Limb (tissue), 2 donors: ENCODE results near the gene KRTAP9-4.
"Not testable (repeated sequence)": the region's sequence is repeated elsewhere in the genome, so short reads cannot be mapped to it uniquely, and the experiment has no call there.

Experiments
- DNase-seq, 2 donors: peaks; one replicate each; pipeline ENCODE4 v3.0.0-alpha.2; 2016; ENCODE audit errors: extremely low spot score in 2 of 2

KRTAP9-4 gene, protein sequence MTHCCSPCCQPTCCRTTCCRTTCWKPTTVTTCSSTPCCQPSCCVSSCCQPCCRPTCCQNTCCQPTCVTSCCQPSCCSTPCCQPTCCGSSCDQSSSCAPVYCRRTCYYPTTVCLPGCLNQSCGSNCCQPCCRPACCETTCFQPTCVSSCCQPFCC

DNA sequence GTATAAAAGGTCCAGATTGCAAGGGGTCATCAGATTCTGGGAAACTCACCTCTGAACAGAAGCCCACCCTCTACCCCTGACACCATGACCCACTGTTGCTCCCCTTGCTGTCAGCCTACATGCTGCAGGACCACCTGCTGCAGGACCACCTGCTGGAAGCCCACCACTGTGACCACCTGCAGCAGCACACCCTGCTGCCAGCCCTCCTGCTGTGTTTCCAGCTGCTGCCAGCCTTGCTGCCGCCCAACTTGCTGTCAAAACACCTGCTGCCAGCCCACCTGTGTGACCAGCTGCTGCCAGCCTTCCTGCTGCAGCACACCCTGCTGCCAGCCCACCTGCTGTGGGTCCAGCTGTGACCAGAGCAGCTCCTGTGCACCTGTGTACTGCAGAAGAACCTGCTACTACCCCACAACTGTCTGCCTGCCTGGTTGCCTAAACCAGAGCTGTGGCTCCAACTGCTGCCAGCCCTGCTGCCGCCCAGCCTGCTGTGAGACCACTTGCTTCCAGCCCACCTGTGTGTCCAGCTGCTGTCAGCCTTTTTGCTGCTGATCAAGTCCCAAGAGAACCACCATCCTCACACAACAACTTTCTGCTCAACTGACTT, at the start of gene KRTAP9-4:
TSS of gene KRTAP9-4 (plus strand) at position 51 of the 604 bp plus-strand sequence. CDS start at position 85, 34 bp downstream.
- not testable (repeated sequence) for DNase-seq

DNA sequence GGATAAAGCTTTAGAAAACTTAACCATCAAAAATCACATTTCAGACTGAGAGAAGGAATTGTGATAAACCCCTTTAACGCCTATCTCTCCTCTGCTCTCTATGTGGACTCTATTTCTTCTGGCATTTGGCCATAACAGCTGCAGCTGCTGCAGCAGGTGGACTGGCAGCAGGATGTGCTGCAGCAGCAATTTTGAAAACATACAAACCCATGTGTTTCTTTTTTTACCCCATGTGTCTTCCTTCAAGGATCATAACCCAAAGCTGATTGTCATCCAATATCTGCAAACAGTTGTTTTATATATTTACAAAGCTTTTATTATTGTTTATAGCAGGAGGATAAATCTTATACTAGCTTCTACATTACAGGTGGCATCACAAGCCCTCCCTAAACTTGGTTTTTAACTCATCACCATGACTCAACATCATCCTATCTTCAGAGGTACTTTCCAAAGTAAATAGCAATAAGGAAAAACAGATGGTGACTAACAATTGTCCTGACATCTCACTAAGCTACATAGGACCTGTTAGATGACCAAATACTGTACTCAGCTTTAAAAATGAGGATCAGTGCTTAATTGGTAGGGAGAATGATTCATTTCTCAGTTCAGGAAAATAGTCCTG, 37.5 kb upstream of the KRTAP9-4 start:
- DNase-seq: no peak

DNA sequence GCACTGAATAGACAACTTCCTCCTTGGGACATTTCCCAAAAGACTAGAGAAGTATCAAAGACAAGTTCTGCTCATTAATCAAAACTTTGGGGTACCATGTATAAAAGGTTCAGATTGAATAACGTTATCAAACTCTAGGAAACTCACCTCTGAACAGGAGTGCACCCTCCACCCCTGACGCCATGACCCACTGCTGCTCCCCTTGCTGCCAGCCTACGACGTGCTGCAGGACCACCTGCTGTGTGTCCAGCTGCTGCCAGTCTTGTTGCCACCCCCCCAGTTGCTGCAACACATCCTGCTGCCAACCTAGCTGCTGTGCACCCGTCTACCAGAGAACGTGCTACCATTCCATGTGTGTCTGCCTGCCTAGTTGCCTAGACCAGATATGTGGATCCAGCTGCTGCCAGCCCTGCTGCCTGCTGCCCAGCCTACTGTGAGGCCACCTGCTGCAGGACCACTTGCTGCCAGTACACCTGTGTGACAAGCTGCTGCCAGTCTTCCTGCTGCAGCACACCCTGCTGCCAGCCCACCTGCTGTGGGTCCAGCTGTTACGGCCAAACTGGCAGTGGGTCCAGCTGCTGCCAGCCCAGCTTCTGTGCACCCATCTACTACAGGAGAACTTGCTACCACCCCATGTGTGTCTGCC, 36.8 kb upstream of the KRTAP9-4 start:
- peak in 1 of 2 donors; percentile 29 for DNase-seq

DNA sequence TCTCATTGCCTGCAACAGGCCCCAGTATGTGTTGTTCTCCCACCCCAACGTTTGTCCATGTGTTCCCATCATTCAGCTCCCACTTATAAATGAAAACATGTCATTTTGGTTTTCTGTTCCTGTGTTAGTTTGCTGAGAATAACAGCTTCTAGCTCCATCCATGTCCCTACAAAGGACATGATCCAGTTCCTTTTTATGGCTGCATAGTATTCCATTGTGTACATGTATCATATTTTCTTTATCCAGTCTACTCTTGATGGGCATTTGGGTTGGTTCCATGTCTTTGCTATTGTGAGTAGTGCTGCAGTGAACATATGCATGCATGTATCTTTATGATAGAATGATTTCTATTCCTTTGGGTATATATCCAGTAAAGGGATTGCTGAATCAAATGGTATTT, 33.8 kb upstream of the KRTAP9-4 start:
- no peak for DNase-seq

DNA sequence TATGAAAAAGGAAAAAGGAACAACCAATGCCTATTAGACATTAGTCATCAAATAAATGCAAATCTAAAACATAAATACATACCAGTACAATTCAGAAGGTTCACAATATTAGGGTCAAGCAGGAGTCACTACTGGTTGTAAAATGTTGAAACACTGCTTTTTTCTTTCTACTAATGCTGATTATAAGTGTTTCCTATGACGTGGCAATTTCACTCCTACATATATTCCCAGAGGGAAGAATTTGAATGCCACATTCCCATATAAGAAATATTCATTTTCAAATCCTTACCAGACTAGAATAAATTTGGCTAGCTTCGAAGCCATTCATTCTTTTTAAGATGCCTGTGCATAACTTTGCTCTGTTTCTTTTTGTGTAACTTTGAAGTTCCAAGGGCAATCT, 25.7 kb upstream of the KRTAP9-4 start:
- no peak for DNase-seq

DNA sequence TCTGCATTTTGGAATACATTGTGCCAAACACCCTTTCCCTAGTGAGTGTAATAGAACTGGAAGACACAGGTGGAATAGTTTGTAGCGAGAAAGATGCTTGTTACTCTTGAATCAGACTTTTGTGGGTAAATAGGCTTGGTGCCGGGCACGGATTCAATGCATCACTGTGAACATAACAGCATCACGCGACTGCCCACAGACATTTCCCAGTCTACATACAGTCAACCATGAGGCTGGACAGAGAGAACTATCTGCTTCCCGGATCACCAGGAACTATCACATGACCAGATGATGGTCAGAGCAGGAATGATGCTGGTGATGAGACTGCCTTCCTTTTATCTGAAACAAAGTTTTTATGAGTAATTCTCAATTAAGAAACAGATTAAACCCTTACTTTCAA, 23.4 kb upstream of the KRTAP9-4 start:
- no peak for DNase-seq

DNA sequence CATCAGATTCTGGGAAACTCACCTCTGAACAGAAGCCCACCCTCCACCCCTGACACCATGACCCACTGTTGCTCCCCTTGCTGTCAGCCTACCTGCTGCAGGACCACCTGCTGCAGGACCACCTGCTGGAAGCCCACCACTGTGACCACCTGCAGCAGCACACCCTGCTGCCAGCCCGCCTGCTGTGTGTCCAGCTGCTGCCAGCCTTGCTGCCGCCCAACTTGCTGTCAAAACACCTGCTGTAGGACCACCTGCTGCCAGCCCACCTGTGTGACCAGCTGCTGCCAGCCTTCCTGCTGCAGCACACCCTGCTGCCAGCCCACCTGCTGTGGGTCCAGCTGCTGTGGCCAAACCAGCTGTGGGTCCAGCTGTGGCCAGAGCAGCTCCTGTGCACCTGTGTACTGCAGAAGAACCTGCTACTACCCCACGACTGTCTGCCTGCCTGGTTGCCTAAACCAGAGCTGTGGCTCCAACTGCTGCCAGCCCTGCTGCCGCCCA, 22.8 kb upstream of the KRTAP9-4 start, which contains the start of gene KRTAP9-2:
TSS of gene KRTAP9-2 (plus strand) at position 51 of the 498 bp plus-strand sequence. CDS start at position 58, 7 bp downstream.
- not testable (repeated sequence) for DNase-seq

DNA sequence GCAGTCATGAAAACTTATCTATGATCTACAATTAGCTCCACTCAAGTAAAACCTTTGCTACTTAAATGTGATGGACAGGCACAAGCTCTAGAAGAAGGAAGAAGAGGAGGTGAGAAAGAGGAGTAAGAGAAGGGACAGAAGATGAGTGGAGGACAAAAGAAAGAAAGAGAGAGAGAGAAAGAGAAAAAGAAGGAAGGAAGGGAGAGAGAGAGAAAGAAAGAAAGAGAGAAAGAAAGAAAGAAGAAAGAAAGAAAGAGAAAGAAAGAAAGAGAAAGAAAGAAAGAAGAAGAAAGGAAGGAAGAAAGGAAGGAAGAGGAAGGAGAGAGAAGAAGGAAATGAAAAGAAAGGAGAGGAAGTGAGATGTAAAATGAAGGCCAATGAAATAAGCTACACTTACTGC, 19.4 kb upstream of the KRTAP9-4 start:
- DNase-seq: no peak

DNA sequence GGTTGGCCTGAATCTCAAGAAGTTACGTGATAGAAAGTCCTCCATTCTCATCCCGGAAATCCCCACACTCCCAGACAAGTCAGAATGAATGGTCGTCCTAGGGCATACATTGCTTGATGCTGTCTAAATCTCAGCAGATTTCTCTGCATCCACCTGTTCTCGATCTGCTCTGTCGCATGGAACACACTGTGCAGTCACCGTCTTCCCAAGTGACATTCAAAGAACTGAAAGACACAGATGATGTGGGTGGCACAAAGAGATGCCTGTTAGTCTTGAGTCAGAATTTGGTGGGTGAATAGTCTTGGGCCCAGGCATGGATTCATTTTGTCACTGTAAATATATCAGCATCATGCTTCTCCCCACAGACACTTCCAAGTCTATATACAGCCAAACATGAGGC, 17.8 kb upstream of the KRTAP9-4 start:
- DNase-seq: no peak

DNA sequence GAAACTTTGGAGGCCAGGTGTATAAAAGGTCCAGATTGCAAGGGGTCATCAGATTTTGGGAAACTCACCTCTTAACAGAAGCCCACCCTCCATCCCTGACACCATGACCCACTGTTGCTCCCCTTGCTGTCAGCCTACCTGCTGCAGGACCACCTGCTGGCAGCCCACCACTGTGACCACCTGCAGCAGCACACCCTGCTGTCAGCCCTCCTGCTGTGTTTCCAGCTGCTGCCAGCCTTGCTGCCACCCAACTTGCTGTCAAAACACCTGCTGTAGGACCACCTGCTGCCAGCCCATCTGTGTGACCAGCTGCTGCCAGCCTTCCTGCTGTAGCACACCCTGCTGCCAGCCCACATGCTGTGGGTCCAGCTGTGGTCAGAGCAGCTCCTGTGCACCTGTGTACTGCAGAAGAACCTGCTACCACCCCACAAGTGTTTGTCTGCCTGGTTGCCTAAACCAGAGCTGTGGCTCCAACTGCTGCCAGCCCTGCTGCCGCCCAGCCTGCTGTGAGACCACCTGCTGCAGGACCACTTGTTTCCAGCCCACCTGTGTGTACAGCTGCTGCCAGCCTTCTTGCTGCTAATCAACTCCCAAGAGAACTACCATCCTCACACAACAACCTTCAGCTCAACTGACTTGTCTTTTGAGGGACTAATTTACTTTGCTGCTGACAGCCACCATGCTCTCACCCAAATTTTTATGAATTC, 16.9 kb upstream of the KRTAP9-4 start, which contains the start of gene KRTAP9-3:
TSS of gene KRTAP9-3 (plus strand) at position 51 of the 707 bp plus-strand sequence. CDS start at position 104, 53 bp downstream.
- DNase-seq: not testable (repeated sequence)

DNA sequence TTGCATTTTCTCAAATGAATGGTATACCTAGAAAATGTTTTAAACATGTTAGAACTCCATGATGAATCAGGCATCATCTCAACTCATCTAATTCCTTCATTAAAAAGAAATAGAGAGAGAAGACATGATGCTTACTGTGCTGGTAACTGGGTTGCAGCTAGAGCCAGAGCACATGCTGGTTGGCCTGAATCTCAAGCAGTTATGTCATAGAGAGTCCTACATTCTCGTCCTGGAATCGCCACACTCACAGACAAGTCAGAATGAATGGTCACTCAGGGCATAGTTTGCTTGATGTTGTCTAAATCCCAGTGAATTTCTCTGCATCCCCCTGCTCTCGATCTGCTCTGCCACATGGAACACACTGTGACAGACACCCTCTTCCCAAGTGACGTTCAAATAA, 12.4 kb upstream of the KRTAP9-4 start:
- DNase-seq: not testable (repeated sequence)

DNA sequence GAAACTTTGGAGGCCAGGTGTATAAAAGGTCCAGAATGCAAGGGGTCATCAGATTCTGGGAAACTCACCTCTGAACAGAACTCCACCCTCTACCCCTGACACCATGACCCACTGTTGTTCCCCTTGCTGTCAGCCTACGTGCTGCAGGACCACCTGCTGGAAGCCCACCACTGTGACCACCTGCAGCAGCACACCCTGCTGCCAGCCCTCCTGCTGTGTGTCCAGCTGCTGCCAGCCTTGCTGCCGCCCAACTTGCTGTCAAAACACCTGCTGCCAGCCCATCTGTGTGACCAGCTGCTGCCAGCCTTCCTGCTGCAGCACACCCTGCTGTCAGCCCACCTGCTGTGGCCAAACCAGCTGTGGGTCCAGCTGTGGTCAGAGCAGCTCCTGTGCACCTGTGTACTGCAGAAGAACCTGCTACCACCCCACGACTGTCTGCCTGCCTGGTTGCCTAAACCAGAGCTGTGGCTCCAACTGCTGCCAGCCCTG, 11.5 kb upstream of the KRTAP9-4 start, which contains the start of gene KRTAP9-8:
TSS of gene KRTAP9-8 (plus strand) at position 51 of the 489 bp plus-strand sequence. CDS start at position 104, 53 bp downstream.
- DNase-seq: not testable (repeated sequence)

DNA sequence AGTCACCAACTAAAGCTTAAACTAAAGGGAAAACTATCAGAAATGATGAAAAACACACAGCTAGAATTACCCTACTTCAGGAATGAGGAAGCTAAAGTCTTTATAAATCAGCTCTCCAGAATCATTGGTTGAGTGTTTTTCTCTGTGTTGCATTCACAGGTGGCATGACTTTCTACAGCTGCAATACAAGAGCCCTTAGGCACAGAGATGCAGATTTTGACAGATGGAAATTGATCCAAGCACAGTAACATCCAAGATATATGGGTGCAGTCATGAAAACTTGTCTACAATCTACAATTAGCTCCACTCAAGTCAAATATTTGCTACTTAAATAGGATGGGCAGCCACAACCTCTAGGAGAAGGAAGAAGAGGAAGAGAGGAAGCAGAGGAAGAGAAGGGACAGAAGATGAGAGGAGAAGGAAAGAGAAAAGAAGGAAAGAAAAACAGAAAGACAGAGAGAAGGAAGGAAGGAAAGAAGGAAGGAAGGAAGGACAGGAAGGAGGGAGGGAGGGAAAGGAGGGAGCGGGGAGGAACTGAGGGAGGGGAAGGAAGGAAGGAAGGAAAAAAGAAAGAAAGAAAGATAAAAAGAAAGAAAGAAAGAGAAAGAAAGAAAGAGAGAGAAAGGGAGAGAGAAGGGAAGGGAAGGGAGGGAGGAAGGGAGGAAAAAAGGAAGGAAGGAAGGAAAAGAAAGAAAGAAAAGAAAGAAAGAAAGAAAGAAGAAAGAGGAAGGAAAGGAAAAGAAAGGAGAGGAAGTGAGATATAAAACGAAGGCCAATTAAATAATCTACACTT, 2.3 kb upstream of the KRTAP9-4 start:
- not testable (repeated sequence) for DNase-seq

DNA sequence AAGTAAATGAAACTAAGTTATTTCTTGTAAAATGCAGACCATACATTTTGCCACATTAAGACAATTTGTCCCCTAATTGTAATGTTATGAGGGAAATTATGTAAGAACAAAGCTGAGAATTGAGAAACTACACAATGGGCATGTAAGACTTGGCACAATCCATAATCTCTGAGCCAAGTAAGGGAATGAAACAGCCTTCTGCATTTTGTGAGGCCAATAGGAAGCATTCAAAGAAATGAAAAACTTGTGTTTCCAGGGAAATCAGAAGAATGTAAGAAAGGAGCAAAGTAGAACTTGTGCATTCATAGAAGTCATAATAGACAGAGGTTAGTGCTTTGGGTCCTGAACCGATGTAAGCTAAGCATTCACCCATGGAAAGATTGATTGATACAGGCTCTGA, 1.8 kb downstream of the KRTAP9-4 start:
- DNase-seq: no peak

DNA sequence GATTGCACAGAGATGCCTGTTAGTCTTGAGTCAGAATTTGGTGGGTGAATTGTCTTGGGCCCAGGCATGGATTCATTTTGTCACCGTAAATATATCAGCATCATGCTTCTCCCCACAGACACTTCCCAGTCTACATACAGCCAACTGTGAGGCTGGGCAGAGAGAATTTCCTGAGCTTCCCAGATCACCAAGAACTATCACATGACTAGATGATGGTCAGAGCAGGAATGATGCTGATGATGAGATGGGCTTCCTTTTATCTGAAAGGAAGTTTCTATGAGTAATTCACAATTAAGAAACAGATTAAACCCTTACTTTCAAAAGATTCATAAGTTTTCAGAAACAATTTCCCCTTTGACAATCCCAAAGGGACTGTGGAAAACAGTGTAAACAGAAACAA, 5.4 kb downstream of the KRTAP9-4 start:
- DNase-seq: no peak

DNA sequence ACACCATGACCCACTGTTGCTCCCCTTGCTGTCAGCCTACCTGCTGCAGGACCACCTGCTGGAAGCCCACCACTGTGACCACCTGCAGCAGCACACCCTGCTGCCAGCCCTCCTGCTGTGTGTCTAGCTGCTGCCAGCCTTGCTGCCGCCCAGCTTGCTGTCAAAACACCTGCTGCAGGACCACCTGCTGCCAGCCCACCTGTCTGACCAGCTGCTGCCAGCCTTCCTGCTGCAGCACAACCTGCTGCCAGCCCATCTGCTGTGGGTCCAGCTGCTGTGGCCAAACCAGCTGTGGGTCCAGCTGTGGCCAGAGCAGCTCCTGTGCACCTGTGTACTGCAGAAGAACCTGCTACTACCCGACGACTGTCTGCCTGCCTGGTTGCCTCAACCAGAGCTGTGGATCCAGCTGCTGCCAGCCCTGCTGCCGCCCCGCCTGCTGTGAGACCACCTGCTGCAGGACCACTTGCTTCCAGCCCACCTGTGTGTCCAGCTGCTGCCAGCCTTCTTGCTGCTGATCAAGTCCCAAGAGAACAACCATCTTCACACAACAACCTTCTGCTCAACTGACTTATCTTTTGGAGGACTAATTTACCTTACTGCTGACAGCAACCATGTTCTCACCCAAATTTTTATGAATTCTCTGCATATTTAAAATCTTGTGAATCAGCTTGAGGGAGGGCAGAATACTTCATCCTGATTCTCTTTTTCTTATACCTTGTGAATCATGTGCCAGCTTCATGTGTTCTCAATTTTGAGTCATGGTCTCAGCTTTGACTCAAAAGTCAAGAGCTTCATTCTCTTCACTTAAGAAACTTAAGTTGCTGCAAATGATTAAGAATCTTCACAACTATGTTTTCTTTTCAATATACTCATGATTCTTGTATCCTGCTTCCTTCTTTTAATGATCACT, 6.1 kb downstream of the KRTAP9-4 start, which contains the start of gene KRTAP9-9:
TSS of gene KRTAP9-9 (plus strand) at position 4 of the 910 bp plus-strand sequence.
- DNase-seq: not testable (repeated sequence)

DNA sequence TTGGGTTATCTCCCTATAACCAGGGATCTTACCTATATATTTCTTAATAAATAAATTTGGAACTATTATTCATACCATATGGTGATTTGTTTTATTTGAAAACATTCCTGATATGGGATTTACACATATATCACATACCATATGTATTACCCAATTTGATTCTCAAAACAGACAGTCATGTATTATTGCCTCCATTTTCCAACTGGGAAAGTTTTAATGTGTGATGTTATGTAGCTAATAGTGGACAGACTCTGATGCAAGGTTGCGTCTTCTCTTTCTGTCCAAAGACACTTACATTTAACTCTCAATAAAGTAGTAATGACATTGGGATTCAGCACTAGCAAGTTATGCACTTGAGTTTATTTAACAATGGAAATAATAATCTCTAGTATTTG, 6.8 kb downstream of the KRTAP9-4 start:
- no peak for DNase-seq

DNA sequence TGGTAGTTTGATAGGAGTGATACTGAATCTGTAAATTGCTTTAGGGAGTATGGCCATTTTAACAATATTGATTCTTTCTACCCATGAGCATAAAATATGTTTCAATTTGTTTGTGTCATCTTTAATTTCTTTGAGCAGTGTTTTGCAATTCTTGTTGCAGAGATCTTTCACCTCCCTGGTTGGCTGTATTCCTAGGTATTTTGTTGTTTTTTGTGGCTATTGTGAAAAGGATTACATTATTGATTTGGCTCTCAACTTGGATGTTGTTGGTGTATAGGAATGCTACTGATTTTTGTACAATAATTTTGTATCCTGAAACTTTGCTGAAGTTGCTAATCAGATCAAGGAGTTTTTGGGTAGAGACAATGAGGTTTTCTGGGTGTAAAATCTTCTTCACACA, 8.9 kb downstream of the KRTAP9-4 start:
- no peak for DNase-seq

DNA sequence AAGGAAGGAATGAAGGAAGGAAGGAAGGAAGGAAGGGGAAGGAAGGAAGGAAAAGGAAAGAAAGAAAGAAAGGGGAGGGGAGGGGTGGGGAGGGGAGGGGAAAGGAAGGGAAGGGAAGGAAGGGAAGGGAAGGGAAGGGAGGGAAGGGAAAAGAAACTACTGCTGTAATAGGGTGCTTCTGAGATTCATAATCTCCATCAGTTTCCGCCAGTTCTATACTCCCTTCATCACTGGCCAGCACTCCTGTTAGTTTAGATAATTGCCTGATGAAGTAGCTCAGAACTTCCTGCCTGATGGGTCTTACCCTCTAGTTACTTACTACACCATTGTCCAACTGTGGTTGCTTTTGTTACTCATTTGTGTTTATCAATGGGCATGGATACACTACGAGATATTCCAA, 13.7 kb downstream of the KRTAP9-4 start:
- DNase-seq: no peak
